GM23248 (cell line): Measurements from ENCODE around the gene STRA8.

Source experiments
- EZH2 ChIP-seq: fragments of 200-600 bp; sonication (generic); IDR thresholded peaks from 2 replicates; pipeline ENCODE4 v1.6.1; 2018; ENCODE audit warnings: antibody characterized with exemption, mild to moderate bottlenecking; ENCODE audit not compliant: insufficient read depth, poor library complexity, severe bottlenecking
- EZH2phosphoT487 ChIP-seq: fragments of 200-600 bp; sonication (generic); IDR thresholded peaks from 2 replicates; pipeline ENCODE4 v1.6.1; 2018; ENCODE audit warnings: antibody characterized with exemption, moderate library complexity, mild to moderate bottlenecking, low read depth; ENCODE audit not compliant: insufficient read depth

- TF ChIP-seq EZH2, result no peak
- TF ChIP-seq EZH2phosphoT487, result no peak
Measured at GRCh38 chr7:135195968-135196629, 37.5 kb upstream of the STRA8 start.
